ENCODE results near the gene SLC41A3.

DNA sequence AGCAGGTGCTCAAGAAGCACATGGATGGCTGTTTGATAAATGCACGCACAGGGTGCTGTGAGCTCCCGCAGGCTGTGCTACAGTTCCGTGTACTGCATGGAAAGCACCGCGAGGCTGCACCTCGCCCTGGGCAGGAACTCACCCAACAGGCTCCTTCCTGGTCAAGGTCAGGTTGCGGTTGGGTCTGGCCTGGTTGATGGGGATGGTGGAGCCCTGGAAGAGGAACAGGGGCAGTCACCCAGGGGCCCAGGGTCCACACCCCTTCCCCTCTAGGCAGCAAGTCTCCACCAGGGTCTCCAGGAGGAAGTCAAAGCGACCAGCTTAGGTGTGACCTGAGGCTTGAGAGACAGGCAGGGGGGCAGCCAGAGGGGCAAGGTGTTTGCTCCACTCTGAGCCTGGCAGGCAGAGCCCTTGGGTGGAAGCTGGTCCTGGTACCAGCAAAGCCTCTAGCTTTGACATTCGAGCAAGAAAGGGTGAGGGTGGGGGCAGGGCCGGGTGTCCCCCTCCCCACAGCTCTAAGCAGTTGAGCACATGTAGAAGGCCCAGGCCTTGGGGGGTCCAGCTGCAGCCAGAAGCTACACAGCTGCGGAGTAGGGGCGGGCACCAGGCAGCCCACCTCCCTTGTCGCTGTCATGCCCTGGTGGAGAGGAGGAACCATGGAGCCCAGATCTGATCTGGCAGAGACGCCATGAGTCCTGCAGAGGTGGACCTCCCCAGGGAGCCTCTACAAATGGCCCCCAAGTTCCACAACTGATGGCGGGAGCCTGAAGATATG lies 46.3 kb upstream of the SLC41A3 start:
- TF ChIP-seq POLR2A (IDR thresholded peaks at IDR 0.05; ENCODE audit: low read length): no peak
- no peak for TF ChIP-seq GATA1 (IDR thresholded peaks at IDR 0.05; ENCODE audit: low read depth, low read length)

All from erythroblast (primary cell).